H1 (cell line): ENCODE results near the gene SIGLEC15. TPM values are rescaled to one million over a fixed set of nuclear protein-coding genes. Genes with fewer than 3 reads are reported as not detected.

Experiments
- CTCF ChIA-PET: fragments of 300-600 bp; sonication (Branson Sonifier 250); formaldehyde crosslinking; loops from one replicate; lab custom pipeline; 2021; ENCODE audit not compliant: partially characterized antibody; lab: Charles Lee
- POLR2A ChIA-PET: fragments of 300-600 bp; sonication (Branson Sonifier 250); formaldehyde crosslinking; loops from one replicate; lab custom pipeline; 2021; ENCODE audit warnings: inconsistent platforms; ENCODE audit not compliant: partially characterized antibody; lab: Charles Lee
- DNase-seq, 2 experiments: peaks; one replicate each; pipeline versions ENCODE4 v3.0.0 to v3.0.0-alpha.2; 2010 to 2022; ENCODE audit warnings: low spot score in 2 of 2, low read depth in 1 of 2, mixed read lengths in 1 of 2
- FAIRE-seq: peaks from 2 replicates; lab custom pipeline; 2011; peaks lifted over from hg19 to GRCh38; lab: Jason Lieb, UNC
- H2AFZ ChIP-seq: 2 replicates; pipeline ENCODE4 v1.8.1; 2012; ENCODE audit warnings: low read length, inconsistent platforms
- H2AK5ac ChIP-seq: 2 replicates; pipeline ENCODE4 v1.6.1; 2013; ENCODE audit warnings: low read depth, low read length
- H2BK120ac ChIP-seq: replicated peaks from 2 replicates; pipeline ENCODE3; 2013; ENCODE audit warnings: low read depth, low read length, inconsistent platforms
- H2BK12ac ChIP-seq: 2 replicates; pipeline ENCODE4 v1.6.1; 2013; ENCODE audit warnings: low read depth, low read length
- H2BK15ac ChIP-seq: 2 replicates; pipeline ENCODE4 v1.6.1; 2013; ENCODE audit warnings: low read length
- H2BK20ac ChIP-seq: 2 replicates; pipeline ENCODE4 v1.6.1; 2013; ENCODE audit warnings: low read length
- H2BK5ac ChIP-seq: 2 replicates; pipeline ENCODE4 v1.6.1; 2013; ENCODE audit warnings: low read depth, low read length
- H3K14ac ChIP-seq: 2 replicates; pipeline ENCODE4 v1.6.1; 2013; ENCODE audit warnings: inconsistent platforms; ENCODE audit not compliant: insufficient read length
- H3K18ac ChIP-seq: 2 replicates; pipeline ENCODE4 v1.6.1; 2013; ENCODE audit warnings: low read length; ENCODE audit errors: extremely low read depth
- H3K23ac ChIP-seq: 2 replicates; pipeline ENCODE4 v1.6.1; 2013; ENCODE audit warnings: inconsistent platforms; ENCODE audit not compliant: insufficient read length
- H3K23me2 ChIP-seq: 2 replicates; pipeline ENCODE4 v1.6.1; 2013; ENCODE audit warnings: low read depth, low read length
- H3K27ac ChIP-seq: 2 replicates; pipeline ENCODE4 v1.6.1; 2011; ENCODE audit warnings: low read depth, low read length, inconsistent platforms
- H3K27me3 ChIP-seq, 4 experiments: replicated peaks in 1 of 4; 1 replicate in 1 of 4; 2 replicates in 3 of 4; pipeline versions ENCODE4 v1.6.1 to v1.8.1; 2011 to 2013; ENCODE audit warnings: low read length in 3 of 4, mild to moderate bottlenecking in 3 of 4, inconsistent platforms in 2 of 4, mixed read lengths in 2 of 4, moderate library complexity in 1 of 4; ENCODE audit not compliant: control insufficient read depth in 3 of 4, insufficient read depth in 3 of 4; ENCODE audit errors: extremely low read depth in 1 of 4
- H3K36me3 ChIP-seq, 4 experiments: 2 replicates each; pipeline versions ENCODE4 v1.6.1 to v1.8.1; 2011 to 2013; ENCODE audit warnings: mild to moderate bottlenecking in 4 of 4, low read length in 3 of 4, moderate library complexity in 2 of 4, control low read depth in 1 of 4, inconsistent platforms in 1 of 4; ENCODE audit not compliant: insufficient read depth in 4 of 4, control insufficient read depth in 2 of 4
- H3K4ac ChIP-seq: replicated peaks from 2 replicates; pipeline ENCODE3; 2013; ENCODE audit warnings: low read length, low read depth, mixed read lengths, inconsistent platforms; ENCODE audit not compliant: insufficient read length
- H3K4me1 ChIP-seq, 4 experiments: replicated peaks in 1 of 4; 1 replicate in 1 of 4; 2 replicates in 3 of 4; pipeline versions ENCODE4 v1.6.1 to v1.8.1; 2011 to 2013; ENCODE audit warnings: low read length in 3 of 4, inconsistent platforms in 2 of 4, mixed read lengths in 1 of 4; ENCODE audit not compliant: insufficient read depth in 4 of 4, control insufficient read depth in 3 of 4
- H3K4me2 ChIP-seq, 2 experiments: 2 replicates each; pipeline versions ENCODE4 v1.6.1 to v1.8.1; 2011 to 2013; ENCODE audit warnings: low read depth in 2 of 2, low read length in 2 of 2, control low read depth in 1 of 2, inconsistent platforms in 1 of 2, mild to moderate bottlenecking in 1 of 2; ENCODE audit not compliant: insufficient read depth in 1 of 2
- H3K4me3 ChIP-seq, 4 experiments: fragments of 200-600, 300-600 bp in 1 of 4; sonication (generic), shearing (Covaris generic), sonication (Bioruptor Twin) in 1 of 4; 2 replicates each; pipeline versions ENCODE4 v1.5.1 to v1.8.1; 2011 to 2016; ENCODE audit warnings: low read length in 4 of 4, low read depth in 3 of 4, control low read depth in 2 of 4, inconsistent platforms in 2 of 4, mild to moderate bottlenecking in 2 of 4, mixed read lengths in 1 of 4, moderate library complexity in 1 of 4; ENCODE audit not compliant: insufficient read depth in 2 of 4; ENCODE audit errors: extremely low read depth in 1 of 4
- H3K56ac ChIP-seq: replicated peaks from 2 replicates; pipeline ENCODE3; 2013; ENCODE audit warnings: low read depth, mild to moderate bottlenecking, mixed read lengths, low read length, inconsistent platforms; ENCODE audit not compliant: insufficient read length
- H3K79me1 ChIP-seq: 2 replicates; pipeline ENCODE4 v1.6.1; 2013; ENCODE audit warnings: low read depth, low read length, control low read depth
- H3K79me2 ChIP-seq, 2 experiments: 2 replicates each; pipeline versions ENCODE4 v1.6.1 to v1.8.1; 2012 to 2013; ENCODE audit warnings: low read length in 2 of 2, mild to moderate bottlenecking in 2 of 2, inconsistent platforms in 1 of 2; ENCODE audit not compliant: insufficient read depth in 2 of 2, control insufficient read depth in 1 of 2
- H3K9ac ChIP-seq, 4 experiments: replicated peaks in 1 of 4; 1 replicate in 1 of 4; 2 replicates in 3 of 4; pipeline versions ENCODE4 v1.6.1 to v1.8.1; 2011 to 2013; ENCODE audit warnings: low read depth in 3 of 4, low read length in 3 of 4, control low read depth in 2 of 4, mild to moderate bottlenecking in 2 of 4, moderate library complexity in 2 of 4, inconsistent platforms in 1 of 4; ENCODE audit errors: extremely low read depth in 1 of 4
- H3K9me3 ChIP-seq, 2 experiments: 2 replicates each; pipeline versions ENCODE4 v1.6.1 to v1.8.1; 2012 to 2013; ENCODE audit warnings: mild to moderate bottlenecking in 2 of 2, moderate library complexity in 2 of 2, control low read depth in 1 of 2, inconsistent platforms in 1 of 2, low read depth in 1 of 2, low read length in 1 of 2, mixed read lengths in 1 of 2; ENCODE audit not compliant: insufficient read depth in 2 of 2
- H4K20me1 ChIP-seq, 2 experiments: replicated peaks in 1 of 2; 2 replicates each; pipeline versions ENCODE3 to v1.8.1; 2011 to 2013; ENCODE audit warnings: inconsistent platforms in 2 of 2, low read length in 2 of 2, mild to moderate bottlenecking in 1 of 2; ENCODE audit not compliant: insufficient read depth in 2 of 2, control insufficient read depth in 1 of 2
- H4K5ac ChIP-seq: 2 replicates; pipeline ENCODE4 v1.6.1; 2013; ENCODE audit warnings: low read length, low read depth, mixed read lengths, inconsistent platforms; ENCODE audit not compliant: insufficient read length
- H4K8ac ChIP-seq: 2 replicates; pipeline ENCODE4 v1.8.0; 2013; ENCODE audit warnings: mild to moderate bottlenecking, moderate library complexity, low read length, inconsistent platforms; ENCODE audit not compliant: insufficient read depth; ENCODE audit errors: extremely low read depth
- H4K91ac ChIP-seq: replicated peaks from 2 replicates; pipeline ENCODE3; 2013; ENCODE audit warnings: low read length, mixed read lengths, inconsistent platforms; ENCODE audit not compliant: insufficient read length
- ASH2L ChIP-seq: fragments of 200-600, 300-600 bp; sonication (generic); IDR thresholded peaks from one replicate; pipeline ENCODE4 v1.7.1; 2017; ENCODE audit warnings: low read length
- BACH1 ChIP-seq: IDR thresholded peaks from 2 replicates; pipeline ENCODE4 v1.6.1; 2012; ENCODE audit warnings: low read length, improper control_type of control experiment
- CBX5 ChIP-seq: fragments of 300-800, 300-1000 bp; sonication (generic); IDR thresholded peaks from 2 replicates; pipeline ENCODE4 v1.7.1; 2016; ENCODE audit warnings: antibody characterized with exemption, low read length, low read depth
- CHD1 ChIP-seq: IDR thresholded peaks from 2 replicates; pipeline ENCODE4 v1.6.1; 2012; ENCODE audit warnings: low read depth, low read length, improper control_type of control experiment
- GTF2F1 ChIP-seq: IDR thresholded peaks from 2 replicates; pipeline ENCODE4 v1.6.1; 2012; ENCODE audit warnings: low read depth, low read length, improper control_type of control experiment, borderline replicate concordance
- JUN ChIP-seq: IDR thresholded peaks from 2 replicates; pipeline ENCODE4 v1.6.1; 2011; ENCODE audit warnings: low read depth, mild to moderate bottlenecking, improper control_type of control experiment, low read length
- KDM1A ChIP-seq: fragments of 200-600, 300-600 bp; sonication (generic); IDR thresholded peaks from 2 replicates; pipeline ENCODE4 v1.7.1; 2016; ENCODE audit warnings: mild to moderate bottlenecking, low read length, borderline replicate concordance
- POLR2A ChIP-seq, 2 experiments: IDR thresholded peaks; 1 replicate in 1 of 2; 2 replicates in 1 of 2; pipeline ENCODE4 v1.6.1; 2011; ENCODE audit warnings: low read depth in 2 of 2, low read length in 2 of 2, mild to moderate bottlenecking in 2 of 2; ENCODE audit errors: control extremely low read depth in 1 of 2
- POLR2AphosphoS5 ChIP-seq: IDR thresholded peaks from 2 replicates; pipeline ENCODE4 v1.6.1; 2011; ENCODE audit warnings: low read depth, low read length
- RBBP5 ChIP-seq: IDR thresholded peaks from 2 replicates; pipeline ENCODE4 v1.7.1; 2012; ENCODE audit warnings: low read depth, mild to moderate bottlenecking, inconsistent platforms, low read length, moderate library complexity, borderline replicate concordance
- RXRA ChIP-seq: IDR thresholded peaks from 2 replicates; pipeline ENCODE4 v1.6.1; 2011; ENCODE audit warnings: low read depth, mild to moderate bottlenecking, low read length, moderate library complexity; ENCODE audit not compliant: insufficient read depth
- SIRT6 ChIP-seq: IDR thresholded peaks from one replicate; pipeline ENCODE4 v1.7.1; 2012; ENCODE audit warnings: low read length, inconsistent platforms
- TCF12 ChIP-seq: IDR thresholded peaks from 2 replicates; pipeline ENCODE4 v1.6.1; 2011; ENCODE audit warnings: low read depth, mild to moderate bottlenecking, low read length
- whole genome bisulfite sequencing, 2 experiments: shearing (Covaris generic) in 1 of 2; methylation state at CpG; one replicate each; pipeline versions ENCODE4 v1.1.6 to v1.1.7; 2013 to 2015; ENCODE audit warnings: low lambda C conversion rate in 2 of 2, mixed read lengths in 2 of 2, inconsistent platforms in 1 of 2, low coverage in 1 of 2, missing lambda C conversion rate in 1 of 2; ENCODE audit not compliant: insufficient replicate concordance in 2 of 2, insufficient coverage in 1 of 2, insufficient read length in 1 of 2; ENCODE audit errors: extremely low coverage in 1 of 2, missing lambda C conversion rate in 1 of 2; 5-methylcytosine and 5-hydroxymethylcytosine counted together
- polyA plus RNA-seq, 7 experiments: library from polyadenylated mRNA; depleted of rRNA in 3 of 7; stranded (reverse) in 5 of 7; unstranded in 2 of 7; fragments of >200 nt in 5 of 7; fragments of 200-250 nt in 2 of 7; gene quantifications; 1 replicate in 5 of 7; 2 replicates in 1 of 7; 4 replicates in 1 of 7; pipeline versions ENCODE4 v1.2.1 to v1.2.3, GENCODE V29; 2011 to 2013; ENCODE audit warnings: missing spikeins in 2 of 7, mixed read lengths in 2 of 7
- total RNA-seq: library from RNA; stranded (reverse); fragmentation: NEBNext Ultra II Directional; extraction: Animal tissue kit (Norgen Biotek cat#: 25700); gene quantifications from 2 replicates; pipeline ENCODE4 v1.2.1, GENCODE V29; 2021

SIGLEC15 gene
- total and polyA plus RNA-seq, 2 of the 8 experiments (the other 6 are each of a cell fraction or from before 2014, with no cell fraction given) = 0.20 to 0.37 TPM

- H2AK5ac ChIP-seq = 0 out of 2 replicates have a peak overlapping the region, but pooled peaks have one; percentile 60
Observed at GRCh38 chr18:45838302-45839070, 13.0 kb downstream of the SIGLEC15 start.

More at GRCh38 chr18:45838302-45839070, 13.0 kb downstream of the SIGLEC15 start:
- WGBS, 2 experiments = 88% methylated on average over 44 of the region's 53 CpGs; no CpG with 5 or more reads in 1 of the 2 experiments
- no peaks in the 10 kb centered on the region for H4K20me1 ChIP-seq
- H3K79me1 ChIP-seq = no peaks in the 10 kb centered on the region
- H2BK20ac ChIP-seq = 0 out of 2 replicates have a peak overlapping the region, but pooled peaks have one; percentile 57
- no peak overlapping the region for H3K18ac ChIP-seq
- H3K9me3 ChIP-seq = no peaks in the 10 kb centered on the region
- no peaks in the 10 kb centered on the region for H3K79me2 ChIP-seq
- no peak overlapping the region for H3K27ac ChIP-seq
- H4K8ac ChIP-seq = no peak overlapping the region
- peak overlapping the region in 1 of 4 experiments; percentile 1; a peak in 3 of 8 replicates for H3K4me3 ChIP-seq
- no peak overlapping the region for H3K23ac ChIP-seq
- H3K27me3 ChIP-seq = peaks cover 8 to 32% (median 25%) of the 10 kb centered on the region in 4 experiments
- peak overlapping the region in 1 of 2 experiments; percentile 78; a peak in 2 of 4 replicates for H3K4me2 ChIP-seq
- no peak overlapping the region for H3K14ac ChIP-seq
- ChIA-PET POLR2A (no interaction called here), CTCF (interaction anchor here (1.1 to 4.4 kb wide), 16 partner anchors 8 to 176 kb away, joined by 3 to 40 read pairs (median 9); partner anchors contain the start of gene SLC14A1)
- no peaks in the 10 kb centered on the region for H3K36me3 ChIP-seq
- H3K23me2 ChIP-seq = peaks cover 4% of the 10 kb centered on the region; the same call in 1 of the 2 replicates
- H2BK5ac ChIP-seq = no peak overlapping the region
- no peak overlapping the region for H3K4ac ChIP-seq
- no peak overlapping the region for H2BK120ac ChIP-seq
- peak overlapping the region; percentile 17 for H4K91ac ChIP-seq
- peaks cover 6 to 19% (median 10%) of the 10 kb centered on the region in 4 experiments for H3K4me1 ChIP-seq
- H4K5ac ChIP-seq = no peak overlapping the region
- H2BK15ac ChIP-seq = no peak overlapping the region
- no peak overlapping the region for H3K9ac ChIP-seq
- no peak for TF ChIP-seq CHD1
- no peak for TF ChIP-seq TCF12
- no peak for TF ChIP-seq POLR2A (IDR thresholded peaks at IDR 0.05; ENCODE audit: control extremely low read depth in 1 of 2, low read depth in 2 of 2, low read length in 2 of 2)
- no peak for TF ChIP-seq BACH1
- no peak for TF ChIP-seq ASH2L
- TF ChIP-seq RXRA = no peak
- no peak for TF ChIP-seq SIRT6
- no peak for TF ChIP-seq RBBP5
- no peak for TF ChIP-seq POLR2AphosphoS5
- no peak for TF ChIP-seq CBX5
- TF ChIP-seq GTF2F1 = no peak
- no peak for TF ChIP-seq JUN
- TF ChIP-seq KDM1A = no peak
- H3K56ac ChIP-seq = no peak overlapping the region
- H2AFZ ChIP-seq = no peak overlapping the region
- FAIRE-seq (no peak), DNase-seq (no peak)
- H2BK12ac ChIP-seq = no peak overlapping the region; the same call in 1 of the 2 replicates
